Gastroesophageal sphincter (tissue), 2 donors: ENCODE results near the gene CST4.

Experiments used
- EP300 ChIP-seq: sonication (generic); formaldehyde crosslinking; IDR thresholded peaks from one replicate; pipeline ENCODE4 v1.6.1; 2017; ENCODE audit warnings: antibody characterized with exemption, mild to moderate bottlenecking
- POLR2A ChIP-seq, 2 donors: fragments of 450-650 bp; IDR thresholded peaks; one replicate each; pipeline ENCODE4 v1.6.1; 2017; ENCODE audit warnings: antibody characterized with exemption in 2 of 2, mild to moderate bottlenecking in 2 of 2, moderate library complexity in 1 of 2

DNA sequence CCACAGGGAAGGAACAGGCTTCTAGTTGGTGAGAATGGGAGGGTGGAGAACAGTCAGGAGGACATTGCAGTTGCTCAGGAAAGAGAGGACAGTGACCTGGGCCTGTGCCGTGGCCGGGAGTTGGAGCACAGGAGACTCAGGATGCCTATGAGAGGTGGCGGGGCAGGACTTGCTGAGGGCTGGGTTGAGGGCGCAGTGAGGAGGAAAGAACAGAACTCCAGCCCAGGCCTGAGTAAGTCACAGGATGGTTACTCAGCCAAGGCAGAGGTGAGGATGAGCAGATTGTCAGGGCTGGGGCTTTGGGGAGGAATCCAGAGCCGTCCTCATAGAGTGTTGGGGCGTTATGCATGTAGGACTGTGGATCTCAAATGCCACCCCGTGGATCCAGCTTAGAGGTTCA is 21.2 kb downstream of the CST4 start:
- no peak for TF ChIP-seq POLR2A (IDR thresholded peaks at IDR 0.05)
- no peak for TF ChIP-seq EP300
